Measurements from ENCODE around the gene RCAN1.

Gene RCAN1

DNA sequence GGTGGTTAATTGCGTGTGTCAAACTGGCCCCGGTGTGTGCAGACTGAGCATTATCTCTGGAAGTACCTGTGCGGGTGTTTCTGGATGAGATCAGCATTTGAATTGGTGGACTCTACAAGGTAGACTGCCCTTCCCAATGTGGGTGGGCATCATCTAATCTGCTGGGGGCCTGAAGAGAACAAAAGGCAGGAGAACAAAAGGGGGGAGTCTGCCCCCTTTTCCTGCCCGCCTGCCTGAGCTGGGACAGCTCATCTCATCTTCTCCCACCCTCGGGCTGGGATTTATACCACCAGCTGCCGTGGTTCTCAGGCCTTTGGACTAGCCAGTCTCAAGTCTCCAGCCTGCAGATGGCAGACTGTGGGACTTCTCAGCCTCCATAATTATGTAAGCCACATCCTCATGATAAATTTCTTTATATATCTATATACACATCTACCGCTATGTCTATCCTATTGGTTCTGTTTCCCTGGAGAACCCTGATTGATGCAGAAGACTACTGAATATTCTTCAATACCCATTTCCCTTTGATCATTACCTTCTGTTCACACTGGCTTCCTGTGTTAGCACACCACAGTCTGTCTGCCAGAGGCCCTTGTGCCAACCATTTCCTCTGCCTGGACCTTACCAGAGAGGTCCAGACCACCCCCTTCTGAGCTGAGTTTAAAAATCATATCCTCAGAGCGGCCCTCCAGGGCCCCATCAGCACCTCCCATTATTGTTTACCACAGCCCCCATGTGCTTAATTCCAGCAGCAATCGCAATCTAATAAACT, 25.2 kb downstream of the RCAN1 start:
- no peak for DNase-seq
- H3K27ac ChIP-seq (ENCODE audit: insufficient read depth in 1 of 2, low read depth in 1 of 2, low read length in 2 of 2, poor library complexity in 1 of 2, severe bottlenecking in 2 of 2) = no peak overlapping the region
- ChIA-PET CTCF (interaction anchor here (3.8 kb wide), 1 partner anchor 14 kb away, joined by 21 read pairs; no protein-coding TSS in a partner anchor), POLR2A (no interaction called here)
- H3K4me3 ChIP-seq (ENCODE audit: control insufficient read depth in 1 of 7, extremely low read depth in 1 of 7, insufficient read depth in 4 of 7, low read depth in 2 of 7, low read length in 6 of 7) = no peak overlapping the region
- H3K9me3 ChIP-seq (ENCODE audit: control extremely low read depth in 1 of 5, control insufficient read depth in 4 of 5, insufficient read depth in 2 of 5, low read depth in 1 of 5, low read length in 4 of 5) = peaks cover 0 to 5% (median 0%) of the 10 kb centered on the region in 5 experiments
- no peaks in the 10 kb centered on the region for H3K36me3 ChIP-seq (ENCODE audit: control insufficient read depth in 4 of 4, insufficient read depth in 4 of 4, low read length in 3 of 4)
- WGBS (ENCODE audit: insufficient coverage) = 94% methylated on average over 8 of the region's 9 CpGs
- H3K4me1 ChIP-seq (ENCODE audit: control extremely low read depth in 1 of 4, control insufficient read depth in 4 of 4, insufficient read depth in 4 of 4, low read length in 3 of 4) = peaks cover 0 to 16% (median 7%) of the 10 kb centered on the region in 4 experiments
- H3K27me3 ChIP-seq (replicated peaks in 2 of 5; ENCODE audit: control insufficient read depth in 4 of 5, insufficient read depth in 5 of 5, low read length in 4 of 5) = peaks cover 0 to 3% (median 0%) of the 10 kb centered on the region in 5 experiments

DNA sequence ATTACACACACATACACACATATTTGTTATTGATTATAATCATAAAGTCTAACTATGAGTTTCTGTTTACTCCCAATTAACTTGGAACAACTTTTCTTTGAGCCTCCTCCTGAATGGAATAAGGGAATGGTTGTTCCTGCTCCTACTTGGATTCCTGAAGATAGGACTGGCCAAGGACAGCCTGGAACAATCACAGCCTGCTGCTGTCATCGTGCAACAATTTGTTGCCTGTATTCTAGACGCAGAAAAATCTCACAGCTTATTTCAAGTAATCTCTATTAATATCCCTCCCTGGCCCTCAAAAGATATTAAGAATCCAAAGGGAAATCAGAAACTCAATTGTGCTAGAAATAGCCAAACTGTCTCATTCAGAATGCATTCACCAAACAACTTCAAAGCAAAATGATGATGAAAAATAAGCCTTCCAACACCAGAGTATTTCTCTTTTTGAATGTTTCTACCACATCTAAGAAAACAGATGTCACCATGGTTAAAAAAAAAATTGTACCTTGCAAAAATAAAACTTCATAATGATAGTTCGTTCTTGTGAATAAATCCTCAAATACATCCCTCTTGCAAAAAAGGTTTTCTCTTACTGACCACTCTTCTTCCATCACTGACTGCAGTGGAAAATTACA, 30.9 kb downstream of the RCAN1 start:
- no peak overlapping the region for H3K27ac ChIP-seq (ENCODE audit: insufficient read depth in 1 of 2, low read depth in 1 of 2, low read length in 2 of 2, poor library complexity in 1 of 2, severe bottlenecking in 2 of 2)
- DNase-seq = no peak
- ChIA-PET CTCF (no interaction called here), POLR2A (no interaction called here)
- H3K9me3 ChIP-seq (ENCODE audit: control extremely low read depth in 1 of 5, control insufficient read depth in 4 of 5, insufficient read depth in 2 of 5, low read depth in 1 of 5, low read length in 4 of 5) = peaks cover 0 to 5% (median 0%) of the 10 kb centered on the region in 5 experiments
- H3K36me3 ChIP-seq (ENCODE audit: control insufficient read depth in 4 of 4, insufficient read depth in 4 of 4, low read length in 3 of 4) = no peaks in the 10 kb centered on the region
- WGBS (ENCODE audit: insufficient coverage) = 90% methylated on average over 2 of the region's 3 CpGs
- H3K4me3 ChIP-seq (ENCODE audit: control insufficient read depth in 1 of 7, extremely low read depth in 1 of 7, insufficient read depth in 4 of 7, low read depth in 2 of 7, low read length in 6 of 7) = no peak overlapping the region
- H3K27me3 ChIP-seq (replicated peaks in 2 of 5; ENCODE audit: control insufficient read depth in 4 of 5, insufficient read depth in 5 of 5, low read length in 4 of 5) = no peaks in the 10 kb centered on the region
- no peaks in the 10 kb centered on the region for H3K4me1 ChIP-seq (ENCODE audit: control extremely low read depth in 1 of 4, control insufficient read depth in 4 of 4, insufficient read depth in 4 of 4, low read length in 3 of 4)

DNA sequence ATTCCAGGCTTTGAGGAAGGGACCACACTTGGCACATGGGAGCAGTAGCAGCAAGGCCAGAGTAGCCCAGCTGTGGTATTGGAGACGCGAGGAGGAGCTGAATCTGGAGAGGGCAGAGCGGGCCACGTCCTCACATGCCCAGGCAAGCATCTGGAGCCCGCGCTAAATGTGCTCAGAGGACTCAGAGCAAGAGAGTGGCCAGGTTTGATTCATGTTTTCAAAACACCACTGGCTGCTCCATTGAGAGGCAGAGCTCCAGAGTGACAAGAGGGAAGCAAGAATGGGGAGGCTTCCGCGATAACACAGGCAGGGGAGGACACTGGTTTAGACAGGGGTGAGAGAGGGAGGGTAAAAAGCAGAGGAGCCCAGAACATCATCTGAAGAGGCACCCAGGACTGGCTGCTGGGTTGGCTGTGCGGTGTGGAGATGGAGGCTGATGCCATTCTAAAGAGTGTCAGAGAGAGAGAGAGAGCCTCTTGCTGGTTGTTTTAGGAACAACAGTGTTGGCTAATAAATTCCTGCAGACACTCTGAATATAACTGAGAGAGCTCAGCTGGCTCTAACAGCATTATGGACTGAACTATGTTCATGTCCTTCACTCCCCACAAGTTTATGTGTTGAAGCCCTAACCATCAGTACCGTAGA, 32.3 kb downstream of the RCAN1 start:
- Histone ChIP-seq H3K36me3 (ENCODE audit: control insufficient read depth in 4 of 4, insufficient read depth in 4 of 4, low read length in 3 of 4) (no peaks in the 10 kb centered on the region), H3K9me3 (ENCODE audit: control extremely low read depth in 1 of 5, control insufficient read depth in 4 of 5, insufficient read depth in 2 of 5, low read depth in 1 of 5, low read length in 4 of 5) (peaks cover 0 to 4% (median 0%) of the 10 kb centered on the region in 5 experiments), H3K4me1 (ENCODE audit: control extremely low read depth in 1 of 4, control insufficient read depth in 4 of 4, insufficient read depth in 4 of 4, low read length in 3 of 4) (no peaks in the 10 kb centered on the region), H3K27me3 (replicated peaks in 2 of 5; ENCODE audit: control insufficient read depth in 4 of 5, insufficient read depth in 5 of 5, low read length in 4 of 5) (no peaks in the 10 kb centered on the region), H3K27ac (ENCODE audit: insufficient read depth in 1 of 2, low read depth in 1 of 2, low read length in 2 of 2, poor library complexity in 1 of 2, severe bottlenecking in 2 of 2) (no peak overlapping the region), H3K4me3 (ENCODE audit: control insufficient read depth in 1 of 7, extremely low read depth in 1 of 7, insufficient read depth in 4 of 7, low read depth in 2 of 7, low read length in 6 of 7) (no peak overlapping the region)
- DNase-seq = peak; percentile 36 to 64 (median 63)
- WGBS (ENCODE audit: insufficient coverage) = 85% methylated on average over 10 of the region's 10 CpGs
- CTCF ChIA-PET = interaction anchor here (0.6 to 2.3 kb wide), 16 partner anchors 8 to 223 kb away, joined by 3 to 24 read pairs (median 4); partner anchors contain the start of gene KCNE1
- POLR2A ChIA-PET = no interaction called here

DNA sequence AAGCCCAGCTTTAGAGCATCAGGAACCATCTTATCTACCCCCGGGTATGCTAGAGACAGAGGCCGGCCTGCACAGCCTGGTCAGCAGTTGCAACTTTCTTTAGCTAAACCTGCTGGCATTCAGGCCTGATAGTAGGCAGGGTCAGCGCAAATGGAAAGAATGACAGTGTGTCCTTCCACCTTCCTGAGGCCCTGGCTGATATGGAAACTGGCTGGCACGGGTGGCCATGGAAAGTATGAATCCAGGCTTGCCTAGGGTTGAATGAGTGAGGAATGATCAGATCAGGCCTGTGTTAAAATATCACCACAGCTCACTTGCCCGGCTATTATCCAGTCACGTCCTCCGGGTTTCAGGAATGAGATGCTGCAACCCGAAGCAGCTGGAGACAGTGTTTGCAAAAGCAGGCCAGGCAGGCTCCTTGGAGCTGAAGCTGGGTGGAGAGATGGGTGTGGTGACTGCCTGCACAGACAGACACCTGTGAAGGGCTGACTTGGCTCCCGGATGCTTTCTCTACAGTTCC, 34.7 kb downstream of the RCAN1 start:
- no peak for DNase-seq
- POLR2A ChIA-PET = no interaction called here
- 99% methylated on average over 8 of the region's 9 CpGs for WGBS (ENCODE audit: insufficient coverage)
- Histone ChIP-seq H3K27me3 (replicated peaks in 2 of 5; ENCODE audit: control insufficient read depth in 4 of 5, insufficient read depth in 5 of 5, low read length in 4 of 5) (no peaks in the 10 kb centered on the region), H3K4me3 (ENCODE audit: control insufficient read depth in 1 of 7, extremely low read depth in 1 of 7, insufficient read depth in 4 of 7, low read depth in 2 of 7, low read length in 6 of 7) (no peak overlapping the region), H3K4me1 (ENCODE audit: control extremely low read depth in 1 of 4, control insufficient read depth in 4 of 4, insufficient read depth in 4 of 4, low read length in 3 of 4) (no peaks in the 10 kb centered on the region), H3K27ac (ENCODE audit: insufficient read depth in 1 of 2, low read depth in 1 of 2, low read length in 2 of 2, poor library complexity in 1 of 2, severe bottlenecking in 2 of 2) (no peak overlapping the region), H3K36me3 (ENCODE audit: control insufficient read depth in 4 of 4, insufficient read depth in 4 of 4, low read length in 3 of 4) (no peaks in the 10 kb centered on the region), H3K9me3 (ENCODE audit: control extremely low read depth in 1 of 5, control insufficient read depth in 4 of 5, insufficient read depth in 2 of 5, low read depth in 1 of 5, low read length in 4 of 5) (no peaks in the 10 kb centered on the region)
- CTCF ChIA-PET = interaction anchor here (1.4 to 1.6 kb wide), 4 partner anchors 13 to 72 kb away, joined by 3 to 5 read pairs (median 4); no protein-coding TSS in a partner anchor

DNA sequence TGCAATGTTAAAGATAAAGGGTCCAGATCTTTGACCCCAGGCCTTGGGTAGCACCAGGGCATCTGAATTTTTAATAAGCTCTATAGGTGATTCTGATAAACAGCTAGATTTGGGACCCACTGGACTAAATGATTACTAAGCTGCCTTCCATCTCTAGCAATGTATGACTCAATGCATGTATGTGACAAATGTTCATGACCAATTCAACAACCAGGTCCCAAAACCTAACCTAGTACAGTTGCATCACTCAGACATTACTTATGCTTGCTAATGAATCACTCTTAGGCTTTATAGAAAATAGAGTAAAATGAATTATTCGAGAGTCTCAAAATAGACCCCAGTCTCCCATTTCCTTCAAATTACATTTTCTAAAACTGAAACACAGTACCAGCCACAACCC, 35.5 kb downstream of the RCAN1 start:
- Histone ChIP-seq H3K4me1 (ENCODE audit: control extremely low read depth in 1 of 4, control insufficient read depth in 4 of 4, insufficient read depth in 4 of 4, low read length in 3 of 4) (no peaks in the 10 kb centered on the region), H3K27ac (ENCODE audit: insufficient read depth in 1 of 2, low read depth in 1 of 2, low read length in 2 of 2, poor library complexity in 1 of 2, severe bottlenecking in 2 of 2) (no peak overlapping the region), H3K9me3 (ENCODE audit: control extremely low read depth in 1 of 5, control insufficient read depth in 4 of 5, insufficient read depth in 2 of 5, low read depth in 1 of 5, low read length in 4 of 5) (no peaks in the 10 kb centered on the region), H3K4me3 (ENCODE audit: control insufficient read depth in 1 of 7, extremely low read depth in 1 of 7, insufficient read depth in 4 of 7, low read depth in 2 of 7, low read length in 6 of 7) (no peak overlapping the region), H3K27me3 (replicated peaks in 2 of 5; ENCODE audit: control insufficient read depth in 4 of 5, insufficient read depth in 5 of 5, low read length in 4 of 5) (no peaks in the 10 kb centered on the region), H3K36me3 (ENCODE audit: control insufficient read depth in 4 of 4, insufficient read depth in 4 of 4, low read length in 3 of 4) (no peaks in the 10 kb centered on the region)
- no peak for DNase-seq
- ChIA-PET CTCF (interaction anchor here (1.0 to 1.6 kb wide), 3 partner anchors 57 to 76 kb away, joined by 3 read pairs; no protein-coding TSS in a partner anchor), POLR2A (no interaction called here)
- 100% methylated on average over 1 of the region's 1 CpG for WGBS (ENCODE audit: insufficient coverage)

DNA sequence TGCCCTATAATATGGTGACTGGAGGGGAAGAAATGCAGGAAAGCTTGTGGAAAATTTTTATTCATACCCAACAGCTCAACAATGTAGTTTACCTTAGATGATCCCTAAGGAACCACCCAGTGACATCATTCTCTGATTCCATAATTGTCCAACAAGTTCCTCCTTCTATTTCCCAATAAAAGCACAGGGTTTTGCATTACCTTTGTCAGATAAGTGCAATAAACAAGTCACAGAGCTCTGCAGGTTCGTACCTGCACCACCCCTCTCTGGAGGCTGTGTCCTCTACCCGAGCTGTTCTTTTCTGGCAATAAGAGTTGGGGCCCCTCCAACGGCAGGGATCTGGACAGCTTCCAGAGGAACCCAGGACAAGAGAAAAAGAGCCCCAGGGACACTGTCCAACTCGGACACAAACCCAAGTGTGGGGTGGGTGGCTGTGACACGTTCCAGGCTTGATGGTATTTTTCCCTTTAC, 38.8 kb downstream of the RCAN1 start:
- Histone ChIP-seq H3K4me3 (ENCODE audit: control insufficient read depth in 1 of 7, extremely low read depth in 1 of 7, insufficient read depth in 4 of 7, low read depth in 2 of 7, low read length in 6 of 7) (no peak overlapping the region), H3K9me3 (ENCODE audit: control extremely low read depth in 1 of 5, control insufficient read depth in 4 of 5, insufficient read depth in 2 of 5, low read depth in 1 of 5, low read length in 4 of 5) (peaks cover 0 to 6% (median 0%) of the 10 kb centered on the region in 5 experiments), H3K27ac (ENCODE audit: insufficient read depth in 1 of 2, low read depth in 1 of 2, low read length in 2 of 2, poor library complexity in 1 of 2, severe bottlenecking in 2 of 2) (no peak overlapping the region), H3K36me3 (ENCODE audit: control insufficient read depth in 4 of 4, insufficient read depth in 4 of 4, low read length in 3 of 4) (no peaks in the 10 kb centered on the region), H3K4me1 (ENCODE audit: control extremely low read depth in 1 of 4, control insufficient read depth in 4 of 4, insufficient read depth in 4 of 4, low read length in 3 of 4) (no peaks in the 10 kb centered on the region), H3K27me3 (replicated peaks in 2 of 5; ENCODE audit: control insufficient read depth in 4 of 5, insufficient read depth in 5 of 5, low read length in 4 of 5) (no peaks in the 10 kb centered on the region)
- CTCF ChIA-PET = interaction anchor here (1.4 to 2.3 kb wide), 2 partner anchors 26 to 59 kb away, joined by 5 to 7 read pairs; no protein-coding TSS in a partner anchor
- no peak for DNase-seq
- WGBS (ENCODE audit: insufficient coverage) = 100% methylated on average over 4 of the region's 5 CpGs
- POLR2A ChIA-PET = no interaction called here

Measured in common myeloid progenitor, CD34-positive (primary cell).